HepG2 (cell line): ENCODE data around the gene MAN2A2. TPM values are rescaled to one million over a fixed set of nuclear protein-coding genes. Genes with fewer than 3 reads are reported as not detected.

Experiments used
- ATAC-seq: fragments of 200-7000 bp; cut with Tn5 transposase; 3 replicates; pipeline ENCODE4 v1.9.1; 2020; ENCODE audit warnings: mild to moderate bottlenecking, moderate library complexity
- BruUV-seq: library from RNA; stranded (reverse); fragments of 400-500 nt; replicated peaks from 2 replicates; lab custom pipeline; 2021; lab: Mats Ljungman, UMichigan
- CTCF ChIA-PET: fragments of 300-600 bp; formaldehyde crosslinking; extraction: SDS; loops from one replicate; lab custom pipeline; 2021; ENCODE audit warnings: low total read pairs, inconsistent platforms, low intra/inter-chr PET ratio; lab: Yijun Ruan, JAX
- POLR2A ChIA-PET: fragments of 350-600 bp; sonication (Branson Sonifier 250); formaldehyde crosslinking; loops from one replicate; lab custom pipeline; 2020; ENCODE audit warnings: antibody characterized with exemption, inconsistent platforms; lab: Yijun Ruan, JAX
- DNase-seq: peaks from one replicate; pipeline ENCODE4 v3.0.0-alpha.2; 2015; ENCODE audit warnings: low spot score
- FAIRE-seq: peaks from 3 replicates; lab custom pipeline; 2011; peaks lifted over from hg19 to GRCh38; lab: Jason Lieb, UNC
- H2AFZ ChIP-seq: one replicate; pipeline ENCODE4 v1.6.1; 2011; ENCODE audit warnings: low read length, inconsistent platforms
- H3K27ac ChIP-seq: fragments of 300-600 bp; 3 replicates; pipeline ENCODE4 v1.8.0; 2011; ENCODE audit warnings: mixed run types, mild to moderate bottlenecking, mixed read lengths, low read length, inconsistent platforms; ENCODE audit not compliant: insufficient read depth; ENCODE audit errors: extremely low read length
- H3K27me3 ChIP-seq, 2 experiments: fragments of 200-600 bp in 1 of 2; 2 replicates in 1 of 2; 3 replicates in 1 of 2; pipeline versions ENCODE4 v1.6.0 to v1.8.0; 2011; ENCODE audit warnings: low read length in 2 of 2, mild to moderate bottlenecking in 2 of 2, moderate library complexity in 2 of 2, inconsistent platforms in 1 of 2; ENCODE audit not compliant: insufficient read depth in 2 of 2, control insufficient read depth in 1 of 2
- H3K36me3 ChIP-seq, 2 experiments: fragments of 200-600 bp in 1 of 2; replicated peaks in 1 of 2; 2 replicates in 1 of 2; 3 replicates in 1 of 2; pipeline versions ENCODE4 v1.5.1 to v1.8.0; 2011; ENCODE audit warnings: low read length in 2 of 2, inconsistent platforms in 1 of 2; ENCODE audit not compliant: insufficient read depth in 2 of 2, control insufficient read depth in 1 of 2
- H3K4me1 ChIP-seq: 2 replicates; pipeline ENCODE4 v1.5.1; 2012; ENCODE audit warnings: low read length, inconsistent platforms; ENCODE audit not compliant: insufficient read depth
- H3K4me2 ChIP-seq: 2 replicates; pipeline ENCODE4 v1.6.0; 2011; ENCODE audit warnings: low read depth, low read length, inconsistent platforms
- H3K4me3 ChIP-seq, 3 experiments: fragments of 200-600 bp in 1 of 3; sonication (generic), shearing (Covaris generic) in 1 of 3; replicated peaks in 1 of 3; 2 replicates each; pipeline ENCODE4 v1.5.1; 2011 to 2016; ENCODE audit warnings: low read length in 3 of 3, inconsistent platforms in 2 of 3, low read depth in 2 of 3, mild to moderate bottlenecking in 2 of 3, control low read depth in 1 of 3, mixed read lengths in 1 of 3; ENCODE audit not compliant: insufficient read depth in 1 of 3
- H3K79me2 ChIP-seq: one replicate; pipeline ENCODE4 v1.6.1; 2011; ENCODE audit warnings: low read length, inconsistent platforms; ENCODE audit not compliant: insufficient read depth
- H3K9ac ChIP-seq: 2 replicates; pipeline ENCODE4 v1.6.0; 2011; ENCODE audit warnings: mild to moderate bottlenecking, low read depth, low read length, inconsistent platforms; ENCODE audit not compliant: insufficient read depth
- H3K9me3 ChIP-seq: 2 replicates; pipeline ENCODE4 v1.5.1; 2012; ENCODE audit warnings: mild to moderate bottlenecking, low read length
- H4K20me1 ChIP-seq: 2 replicates; pipeline ENCODE4 v1.6.0; 2011; ENCODE audit warnings: inconsistent platforms, mild to moderate bottlenecking, low read length, moderate library complexity; ENCODE audit not compliant: insufficient read depth
- CBX1 ChIP-seq: IDR thresholded peaks from one replicate; pipeline ENCODE4 v1.6.1; 2016; ENCODE audit warnings: antibody characterized with exemption, low read depth
- CEBPG ChIP-seq: IDR thresholded peaks from 2 replicates; pipeline ENCODE4 v1.6.1; 2016
- GFI1 ChIP-seq: sonication (generic); formaldehyde crosslinking; IDR thresholded peaks from 2 replicates; pipeline ENCODE4 v1.5.0; 2020; ENCODE audit warnings: missing genetic modification reagents, mild to moderate bottlenecking, borderline replicate concordance
- KLF11 ChIP-seq: IDR thresholded peaks from 2 replicates; pipeline ENCODE4 v1.6.1; 2016; ENCODE audit warnings: missing compliant biosample characterization
- PITX1 ChIP-seq: sonication (generic); formaldehyde crosslinking; IDR thresholded peaks from 2 replicates; pipeline ENCODE4 v1.5.1; 2020; ENCODE audit warnings: mild to moderate bottlenecking, missing genetic modification reagents
- RAD51 ChIP-seq: fragments of 450-650 bp; IDR thresholded peaks from 2 replicates; pipeline ENCODE4 v1.6.1; 2016; ENCODE audit warnings: borderline replicate concordance
- RBFOX2 ChIP-seq: fragments of 200-400 bp; formaldehyde crosslinking; IDR thresholded peaks from 2 replicates; pipeline ENCODE4 v1.6.1; 2017; ENCODE audit warnings: low read depth, mild to moderate bottlenecking, low read length
- SP5 ChIP-seq: IDR thresholded peaks from 2 replicates; pipeline ENCODE4 v1.6.1; 2016; ENCODE audit warnings: low read depth, borderline replicate concordance
- SRY ChIP-seq: sonication (generic); formaldehyde crosslinking; IDR thresholded peaks from 2 replicates; pipeline ENCODE4 v1.8.0; 2022; ENCODE audit warnings: mild to moderate bottlenecking, missing genetic modification reagents
- ZNF17 ChIP-seq: sonication (generic); formaldehyde crosslinking; IDR thresholded peaks from 2 replicates; pipeline ENCODE4 v1.5.0; 2020; ENCODE audit warnings: mild to moderate bottlenecking, missing genetic modification reagents
- ZNF616 ChIP-seq: sonication (generic); formaldehyde crosslinking; IDR thresholded peaks from 2 replicates; pipeline ENCODE4 v1.5.0; 2020; ENCODE audit warnings: low read depth, mild to moderate bottlenecking, missing genetic modification reagents
- ZNF629 ChIP-seq: sonication (generic); formaldehyde crosslinking; conservative IDR thresholded peaks from 2 replicates; pipeline ENCODE4 v1.5.0; 2020; ENCODE audit warnings: missing genetic modification reagents
- ZNF7 ChIP-seq: IDR thresholded peaks from 2 replicates; pipeline ENCODE4 v1.6.1; 2016; ENCODE audit warnings: missing biosample characterization, missing genetic modification reagents
- ZNF841 ChIP-seq: sonication (generic); formaldehyde crosslinking; IDR thresholded peaks from 2 replicates; pipeline ENCODE4 v1.8.1; 2023; ENCODE audit warnings: missing genetic modification reagents, borderline replicate concordance
- WGBS: methylation state at CpG from one replicate; pipeline ENCODE4 v1.1.6; 2017; ENCODE audit warnings: low lambda C conversion rate; 5-methylcytosine and 5-hydroxymethylcytosine counted together
- in situ Hi-C: cut with HindIII; loops from 2 replicates; pipeline ENCODE4 v1.10.0; 2017; ENCODE audit warnings: low pct_unique_long_range_greater_than_20kb; ENCODE audit not compliant: extremely low pct_ligation_motif_present
- intact Hi-C: fragments of 100-400 bp; cut with micrococcal nuclease; formaldehyde crosslinking; loops from one replicate; pipeline ENCODE4 v1.10.0; 2022; ENCODE audit not compliant: unreplicated experiment
- polyA plus RNA-seq, 8 experiments: library from polyadenylated mRNA; depleted of rRNA in 3 of 8; stranded (reverse) in 7 of 8; unstranded in 1 of 8; fragments of >200 nt; fragmentation: Illumina TruSeq in 4 of 8; extraction: Trizol in 4 of 8; gene quantifications; 2 replicates each; pipeline versions ENCODE4 v1.2.1 to v1.2.3, GENCODE V29; 2011 to 2016; ENCODE audit warnings: low read depth in 4 of 8, missing spikeins in 1 of 8, mixed read lengths in 1 of 8; ENCODE audit not compliant: insufficient read depth in 1 of 8
- total RNA-seq, 5 experiments: library from RNA; depleted of rRNA; stranded (reverse); fragments of >200 nt; fragmentation: Illumina TruSeq; extraction: Trizol; gene quantifications; 2 replicates each; pipeline ENCODE4 v1.2.3, GENCODE V29; 2016; ENCODE audit warnings: low read depth in 1 of 5

Gene MAN2A2
- total and polyA plus RNA-seq, 2 of the 13 experiments (the other 11 are each of a cell fraction or from before 2014, with no cell fraction given) = 17.5 to 51.5 TPM

GRCh38 chr15:90949979-90950675, 47.0 kb downstream of the MAN2A2 start:
- Histone ChIP-seq H3K4me2 (no peak overlapping the region), H3K4me3 (no peak overlapping the region), H3K79me2 (no peaks in the 10 kb centered on the region), H3K27me3 (no peaks in the 10 kb centered on the region), H3K9ac (no peak overlapping the region), H4K20me1 (no peaks in the 10 kb centered on the region), H3K9me3 (no peaks in the 10 kb centered on the region), H3K36me3 (peaks cover 20 to 66% of the 10 kb centered on the region in 2 experiments; a peak in 4 of 5 replicates), H3K27ac (no peak overlapping the region), H2AFZ (no peak overlapping the region)
- DNase-seq = no peak
- ATAC-seq = no peak
- no peak for FAIRE-seq
- BruUV-seq = no TSS peak
- CTCF ChIA-PET = no interaction called here
- 97% methylated on average over 9 of the region's 23 CpGs for WGBS
- POLR2A ChIA-PET = interaction anchor here (0.7 kb wide), 1 partner anchor 15 kb away, joined by 3 read pairs; the partner anchor contains the start of gene UNC45A
- intact Hi-C loops = no loop called here
- in situ Hi-C loops = loop anchor here (25.0 kb wide), 1 partner anchor 312 kb away; no protein-coding TSS in a partner anchor
- no peak for TF ChIP-seq CBX1
- no peak for TF ChIP-seq KLF11 (CRISPR knock-in tag)
- TF ChIP-seq RAD51 = no peak
- TF ChIP-seq ZNF7 (CRISPR knock-in tag) = no peak
- TF ChIP-seq ZNF841 = no peak
- TF ChIP-seq GFI1 (CRISPR knock-in tag) = no peak
- TF ChIP-seq, all 625 proteins: peak for 0
- no peaks in the 10 kb centered on the region for H3K4me1 ChIP-seq

- ATAC-seq = no peak
- CTCF ChIA-PET = no interaction called here
- intact Hi-C loops (no loop called here), in situ Hi-C loops (no loop called here)
- BruUV-seq = no TSS peak
- H3K4me1 ChIP-seq = peaks cover 4% of the 10 kb centered on the region
- POLR2A ChIA-PET = no interaction called here
- no peak overlapping the region for H2AFZ ChIP-seq
- H3K79me2 ChIP-seq = peaks cover 5% of the 10 kb centered on the region
- 100% methylated on average over 5 of the region's 6 CpGs for WGBS
- H3K27me3 ChIP-seq = no peaks in the 10 kb centered on the region
- FAIRE-seq = no peak
- no peak for DNase-seq
- peaks cover 20 to 65% of the 10 kb centered on the region in 2 experiments; a peak in 4 of 5 replicates for H3K36me3 ChIP-seq
- H3K4me2 ChIP-seq = no peak overlapping the region
- no peaks in the 10 kb centered on the region for H3K9me3 ChIP-seq
- no peak overlapping the region for H3K4me3 ChIP-seq
- no peak overlapping the region for H3K9ac ChIP-seq
- H4K20me1 ChIP-seq = no peaks in the 10 kb centered on the region
- TF ChIP-seq PITX1 (CRISPR knock-in tag) (no peak), ZNF17 (CRISPR knock-in tag) (no peak), SP5 (CRISPR knock-in tag) (no peak), ZNF629 (CRISPR knock-in tag) (peak; percentile 78), SRY (CRISPR knock-in tag) (no peak), ZNF616 (CRISPR knock-in tag) (no peak), RBFOX2 (no peak), CEBPG (CRISPR knock-in tag) (no peak)
- TF ChIP-seq, all 625 proteins: peak for 1
- H3K27ac ChIP-seq = no peak overlapping the region
Observed at GRCh38 chr15:90950676-90951075, 47.6 kb downstream of the MAN2A2 start.
